NCI-H510A (cell line): ENCODE measurements around the gene GPR55.

Experiments
- DNase-seq: peaks from one replicate; lab custom pipeline; 2025; lab: John Stamatoyannopoulos, UW

The GPR55 gene

GRCh38 chr2:230879271-230879882 is 45.7 kb downstream of the GPR55 start:
- DNase-seq: peak; percentile 67

- no peak for DNase-seq
These were observed 46.3 kb downstream of the GPR55 start for GRCh38 chr2:230878599-230879188.

- DNase-seq: no peak
These were observed 47.1 kb downstream of the GPR55 start for GRCh38 chr2:230877759-230878598.

GRCh38 chr2:230877116-230877758 is 47.8 kb downstream of the GPR55 start:
- no peak for DNase-seq

- no peak for DNase-seq
These were observed 49.4 kb downstream of the GPR55 start for GRCh38 chr2:230875347-230876315.

- DNase-seq: no peak
These were observed 50.2 kb downstream of the GPR55 start for GRCh38 chr2:230874876-230875275.

GRCh38 chr2:230874456-230874855 is 50.6 kb downstream of the GPR55 start:
- no peak for DNase-seq

- no peak for DNase-seq
These were observed 51.2 kb downstream of the GPR55 start for GRCh38 chr2:230873661-230874401.

GRCh38 chr2:230872968-230873660 is 51.9 kb downstream of the GPR55 start:
- DNase-seq: no peak

GRCh38 chr2:230872151-230872967 is 52.7 kb downstream of the GPR55 start:
- no peak for DNase-seq

- DNase-seq: no peak
These were observed 53.5 kb downstream of the GPR55 start for GRCh38 chr2:230871361-230872150.

- no peak for DNase-seq
These were observed 54.3 kb downstream of the GPR55 start for GRCh38 chr2:230870544-230871360.

- DNase-seq: no peak
These were observed 55.0 kb downstream of the GPR55 start for GRCh38 chr2:230869914-230870543.

GRCh38 chr2:230868947-230869913 is 55.8 kb downstream of the GPR55 start:
- no peak for DNase-seq

GRCh38 chr2:230868161-230868946 is 56.7 kb downstream of the GPR55 start:
- DNase-seq: no peak
